Occipital lobe (tissue), 2 donors: ENCODE data around the gene PDLIM5. TPM values are rescaled to one million over a fixed set of nuclear protein-coding genes. Genes with fewer than 3 reads are reported as not detected.
"Not testable (repeated sequence)": the region's sequence is repeated elsewhere in the genome, so short reads cannot be mapped to it uniquely, and the experiment has no call there.

Experiments used
- DNase-seq: peaks from one replicate; lab custom pipeline; 2025; lab: John Stamatoyannopoulos, UW
- total RNA-seq: library from RNA; depleted of rRNA; stranded (reverse); fragments of >200 nt; gene quantifications from one replicate; pipeline ENCODE4 v1.2.3, GENCODE V29; 2014

Gene PDLIM5
- total RNA-seq, result 27.1 TPM

- DNase-seq, result peak; percentile 88
Observed at GRCh38 chr4:94451695-94452475, at the start of gene PDLIM5. Gene PDLIM5, plus strand, starts transcription at chr4:94451942. Its CDS starts 3,347 bp downstream, at chr4:94455289.

GRCh38 chr4:94402439-94402838, 49.3 kb upstream of the PDLIM5 start:
- DNase-seq, result not testable (repeated sequence)

GRCh38 chr4:94403751-94404150, 48.0 kb upstream of the PDLIM5 start:
- DNase-seq, result no peak

GRCh38 chr4:94406668-94407437, 44.9 kb upstream of the PDLIM5 start:
- DNase-seq, result peak; percentile 6

GRCh38 chr4:94407846-94408245, 43.9 kb upstream of the PDLIM5 start:
- DNase-seq, result no peak

- no peak for DNase-seq
Observed at GRCh38 chr4:94408549-94409374, 43.0 kb upstream of the PDLIM5 start.

- no peak for DNase-seq
Observed at GRCh38 chr4:94409375-94409679, 42.4 kb upstream of the PDLIM5 start.

GRCh38 chr4:94409962-94410361, 41.8 kb upstream of the PDLIM5 start:
- DNase-seq, result no peak

GRCh38 chr4:94410678-94411206, 41.0 kb upstream of the PDLIM5 start:
- DNase-seq, result no peak

GRCh38 chr4:94411296-94411695, 40.4 kb upstream of the PDLIM5 start:
- no peak for DNase-seq

GRCh38 chr4:94412019-94412657, 39.6 kb upstream of the PDLIM5 start:
- no peak for DNase-seq

GRCh38 chr4:94412658-94413038, 39.1 kb upstream of the PDLIM5 start:
- DNase-seq, result no peak

GRCh38 chr4:94413085-94413840, 38.5 kb upstream of the PDLIM5 start:
- no peak for DNase-seq

GRCh38 chr4:94414907-94415306, 36.8 kb upstream of the PDLIM5 start:
- DNase-seq, result no peak

- DNase-seq, result no peak
Observed at GRCh38 chr4:94415448-94415847, 36.3 kb upstream of the PDLIM5 start.

GRCh38 chr4:94416335-94416734, 35.4 kb upstream of the PDLIM5 start:
- no peak for DNase-seq

- DNase-seq, result no peak
Observed at GRCh38 chr4:94416981-94417380, 34.8 kb upstream of the PDLIM5 start.

- DNase-seq, result no peak
Observed at GRCh38 chr4:94419549-94419948, 32.2 kb upstream of the PDLIM5 start.

GRCh38 chr4:94419956-94420355, 31.8 kb upstream of the PDLIM5 start:
- DNase-seq, result no peak

GRCh38 chr4:94420356-94420755, 31.4 kb upstream of the PDLIM5 start:
- no peak for DNase-seq

- no peak for DNase-seq
Observed at GRCh38 chr4:94426783-94427182, 25.0 kb upstream of the PDLIM5 start.
